Keratinocyte (primary cell): ENCODE data around the gene ASB13. TPM values are rescaled to one million over a fixed set of nuclear protein-coding genes. Genes with fewer than 3 reads are reported as not detected.

ENCODE experiments used
- DNase-seq: peaks from one replicate; pipeline ENCODE4 v3.0.0-alpha.2; 2011; ENCODE audit warnings: low read depth, missing footprints, low spot score
- FAIRE-seq: peaks from 2 replicates; lab custom pipeline; 2011; peaks lifted over from hg19 to GRCh38; lab: Jason Lieb, UNC
- H2AFZ ChIP-seq: 2 replicates; pipeline ENCODE4 v1.6.0; 2012; ENCODE audit warnings: low read length, control low read depth, inconsistent platforms; ENCODE audit not compliant: control insufficient read depth
- H3K27ac ChIP-seq: 2 replicates; pipeline ENCODE4 v1.5.1; 2011; ENCODE audit warnings: low read length; ENCODE audit not compliant: control insufficient read depth, insufficient read depth
- H3K27me3 ChIP-seq: 3 replicates; pipeline ENCODE4 v1.6.0; 2011; ENCODE audit warnings: low read length; ENCODE audit not compliant: control insufficient read depth, insufficient read depth; ENCODE audit errors: extremely low read depth
- H3K36me3 ChIP-seq, 2 experiments: 2 replicates in 1 of 2; 3 replicates in 1 of 2; pipeline ENCODE4 v1.5.1; 2011; ENCODE audit warnings: low read length in 2 of 2, mild to moderate bottlenecking in 1 of 2; ENCODE audit not compliant: control insufficient read depth in 2 of 2, insufficient read depth in 2 of 2; ENCODE audit errors: extremely low read depth in 1 of 2
- H3K4me1 ChIP-seq: 3 replicates; pipeline ENCODE4 v1.5.1; 2011; ENCODE audit warnings: low read length; ENCODE audit not compliant: control insufficient read depth, insufficient read depth; ENCODE audit errors: extremely low read depth
- H3K4me2 ChIP-seq: 3 replicates; pipeline ENCODE4 v1.6.0; 2011; ENCODE audit warnings: low read depth, low read length; ENCODE audit not compliant: control insufficient read depth, insufficient read depth; ENCODE audit errors: extremely low read depth
- H3K4me3 ChIP-seq, 3 experiments: fragments of 200-600 bp in 1 of 3; sonication (generic) in 1 of 3; 2 replicates in 2 of 3; 3 replicates in 1 of 3; pipeline ENCODE4 v1.5.1; 2011 to 2016; ENCODE audit warnings: low read length in 3 of 3, mild to moderate bottlenecking in 3 of 3, control low read depth in 2 of 3, inconsistent platforms in 1 of 3, low read depth in 1 of 3, mixed read lengths in 1 of 3, mixed run types in 1 of 3, moderate library complexity in 1 of 3; ENCODE audit not compliant: control insufficient read depth in 2 of 3, insufficient read depth in 2 of 3; ENCODE audit errors: extremely low read depth in 1 of 3
- H3K79me2 ChIP-seq: 2 replicates; pipeline ENCODE4 v1.6.0; 2012; ENCODE audit warnings: low read length; ENCODE audit not compliant: control insufficient read depth, insufficient read depth
- H3K9ac ChIP-seq: 3 replicates; pipeline ENCODE4 v1.6.0; 2011; ENCODE audit warnings: low read length; ENCODE audit not compliant: control insufficient read depth, insufficient read depth; ENCODE audit errors: extremely low read depth
- H3K9me1 ChIP-seq: 3 replicates; pipeline ENCODE4 v1.6.0; 2011; ENCODE audit warnings: low read length; ENCODE audit not compliant: control insufficient read depth, insufficient read depth; ENCODE audit errors: extremely low read depth
- H3K9me3 ChIP-seq: 2 replicates; pipeline ENCODE4 v1.5.1; 2012; ENCODE audit warnings: low read depth, low read length; ENCODE audit not compliant: control insufficient read depth
- H4K20me1 ChIP-seq: 3 replicates; pipeline ENCODE4 v1.6.0; 2011; ENCODE audit warnings: low read length; ENCODE audit not compliant: control insufficient read depth, insufficient read depth; ENCODE audit errors: extremely low read depth
- CTCF ChIP-seq, 3 experiments: IDR thresholded peaks in 1 of 3; conservative IDR thresholded peaks in 1 of 3; optimal IDR thresholded peaks in 1 of 3; 2 replicates in 2 of 3; 3 replicates in 1 of 3; pipeline versions ENCODE3 to v1.5.1; 2011; ENCODE audit warnings: low read length in 3 of 3, mild to moderate bottlenecking in 3 of 3, moderate library complexity in 2 of 3, control low read depth in 1 of 3, inconsistent platforms in 1 of 3; ENCODE audit not compliant: insufficient read depth in 2 of 3; ENCODE audit errors: extremely low read depth in 1 of 3
- EZH2 ChIP-seq: IDR thresholded peaks from one replicate; pipeline ENCODE4 v1.6.1; 2012; ENCODE audit warnings: inconsistent platforms, mild to moderate bottlenecking, low read length, moderate library complexity
- dilution Hi-C: fragments of 300-500 bp; cut with MboI; formaldehyde crosslinking; loops from one replicate; pipeline ENCODE4 v1.7.0; 2020; ENCODE audit warnings: low sequenced_read_pairs; ENCODE audit not compliant: extremely low pct_ligation_motif_present
- polyA plus RNA-seq, 5 experiments: library from polyadenylated mRNA; depleted of rRNA in 3 of 5; stranded (reverse) in 3 of 5; stranded (forward) in 1 of 5; unstranded in 1 of 5; fragments of >200 nt; gene quantifications; 1 replicate in 1 of 5; 2 replicates in 3 of 5; 3 replicates in 1 of 5; pipeline versions ENCODE4 v1.2.1 to v1.2.3, GENCODE V29; 2011 to 2012; ENCODE audit warnings: missing spikeins in 2 of 5, low read depth in 1 of 5, low replicate concordance in 1 of 5

ASB13 gene
- polyA plus RNA-seq, 1 donor (not counting 4 experiments of a cell fraction or from before 2014, with no cell fraction given): 6.4 TPM

GRCh38 chr10:5631936-5632335 lies 34.5 kb downstream of the ASB13 start:
- no peak overlapping the region for H3K4me3 ChIP-seq
- H3K9me3 ChIP-seq: no peaks in the 10 kb centered on the region
- no peaks in the 10 kb centered on the region for H3K9me1 ChIP-seq
- no peak overlapping the region for H3K27ac ChIP-seq
- dilution Hi-C loops: no loop called here
- H4K20me1 ChIP-seq: no peaks in the 10 kb centered on the region
- no peak overlapping the region for H3K9ac ChIP-seq
- peaks cover 17% of the 10 kb centered on the region for H3K4me1 ChIP-seq
- DNase-seq (no peak), FAIRE-seq (no peak)
- peak overlapping the region; percentile 55 for H3K4me2 ChIP-seq
- no peak for TF ChIP-seq EZH2
- TF ChIP-seq CTCF (optimal IDR thresholded peaks at IDR 0.05 in 1 of 3, IDR thresholded peaks at IDR 0.05 in 1 of 3, conservative IDR thresholded peaks at IDR 0.05 in 1 of 3; ENCODE audit: extremely low read depth in 1 of 3, insufficient read depth in 2 of 3, low read length in 3 of 3): no peak
- no peaks in the 10 kb centered on the region for H3K36me3 ChIP-seq
- no peaks in the 10 kb centered on the region for H3K27me3 ChIP-seq
- H2AFZ ChIP-seq: peak overlapping the region; percentile 53
- no peaks in the 10 kb centered on the region for H3K79me2 ChIP-seq

GRCh38 chr10:5630112-5630436 lies 36.3 kb downstream of the ASB13 start:
- Histone ChIP-seq H3K4me2 (no peak overlapping the region), H3K79me2 (no peaks in the 10 kb centered on the region), H3K9me3 (no peaks in the 10 kb centered on the region), H3K4me1 (peaks cover 17% of the 10 kb centered on the region), H3K9me1 (no peaks in the 10 kb centered on the region), H3K4me3 (no peak overlapping the region), H2AFZ (no peak overlapping the region), H3K27me3 (no peaks in the 10 kb centered on the region), H3K36me3 (no peaks in the 10 kb centered on the region), H3K27ac (no peak overlapping the region), H3K9ac (no peak overlapping the region), H4K20me1 (no peaks in the 10 kb centered on the region)
- DNase-seq (no peak), FAIRE-seq (no peak)
- TF ChIP-seq CTCF (optimal IDR thresholded peaks at IDR 0.05 in 1 of 3, IDR thresholded peaks at IDR 0.05 in 1 of 3, conservative IDR thresholded peaks at IDR 0.05 in 1 of 3; ENCODE audit: extremely low read depth in 1 of 3, insufficient read depth in 2 of 3, low read length in 3 of 3) (no peak), EZH2 (no peak)
- dilution Hi-C loops: no loop called here
